ENCODE measurements around the gene SZT2.

The SZT2 gene

GRCh38 chr1:43442756-43443155 is 53.1 kb downstream of the SZT2 start:
- TF ChIP-seq SNAI2 (CRISPR knock-in tag; IDR thresholded peaks at IDR 0.05) (no peak), GLIS3 (CRISPR knock-in tag; IDR thresholded peaks at IDR 0.05) (no peak), ISL1 (CRISPR knock-in tag; IDR thresholded peaks at IDR 0.05) (no peak), RARB (CRISPR knock-in tag; IDR thresholded peaks at IDR 0.05) (no peak), TCF4 (CRISPR knock-in tag; IDR thresholded peaks at IDR 0.05; ENCODE audit: borderline replicate concordance) (no peak), ZFP30 (CRISPR knock-in tag; IDR thresholded peaks at IDR 0.05) (no peak), ESRRG (CRISPR knock-in tag; IDR thresholded peaks at IDR 0.05) (no peak), POU6F1 (CRISPR knock-in tag; IDR thresholded peaks at IDR 0.05; ENCODE audit: borderline replicate concordance, low read depth) (no peak), TOX (CRISPR knock-in tag; IDR thresholded peaks at IDR 0.05; ENCODE audit: borderline replicate concordance) (no peak), ZNF8 (CRISPR knock-in tag; IDR thresholded peaks at IDR 0.05) (no peak), ZNF70 (CRISPR knock-in tag; IDR thresholded peaks at IDR 0.05) (no peak)
- TF ChIP-seq, protein P1, sequence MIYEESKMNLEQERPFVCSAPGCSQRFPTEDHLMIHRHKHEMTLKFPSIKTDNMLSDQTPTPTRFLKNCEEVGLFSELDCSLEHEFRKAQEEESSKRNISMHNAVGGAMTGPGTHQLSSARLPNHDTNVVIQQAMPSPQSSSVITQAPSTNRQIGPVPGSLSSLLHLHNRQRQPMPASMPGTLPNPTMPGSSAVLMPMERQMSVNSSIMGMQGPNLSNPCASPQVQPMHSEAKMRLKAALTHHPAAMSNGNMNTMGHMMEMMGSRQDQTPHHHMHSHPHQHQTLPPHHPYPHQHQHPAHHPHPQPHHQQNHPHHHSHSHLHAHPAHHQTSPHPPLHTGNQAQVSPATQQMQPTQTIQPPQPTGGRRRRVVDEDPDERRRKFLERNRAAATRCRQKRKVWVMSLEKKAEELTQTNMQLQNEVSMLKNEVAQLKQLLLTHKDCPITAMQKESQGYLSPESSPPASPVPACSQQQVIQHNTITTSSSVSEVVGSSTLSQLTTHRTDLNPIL (CRISPR knock-in tag; IDR thresholded peaks at IDR 0.05; ENCODE audit: low read depth) = no peak
- TF ChIP-seq, protein P2, sequence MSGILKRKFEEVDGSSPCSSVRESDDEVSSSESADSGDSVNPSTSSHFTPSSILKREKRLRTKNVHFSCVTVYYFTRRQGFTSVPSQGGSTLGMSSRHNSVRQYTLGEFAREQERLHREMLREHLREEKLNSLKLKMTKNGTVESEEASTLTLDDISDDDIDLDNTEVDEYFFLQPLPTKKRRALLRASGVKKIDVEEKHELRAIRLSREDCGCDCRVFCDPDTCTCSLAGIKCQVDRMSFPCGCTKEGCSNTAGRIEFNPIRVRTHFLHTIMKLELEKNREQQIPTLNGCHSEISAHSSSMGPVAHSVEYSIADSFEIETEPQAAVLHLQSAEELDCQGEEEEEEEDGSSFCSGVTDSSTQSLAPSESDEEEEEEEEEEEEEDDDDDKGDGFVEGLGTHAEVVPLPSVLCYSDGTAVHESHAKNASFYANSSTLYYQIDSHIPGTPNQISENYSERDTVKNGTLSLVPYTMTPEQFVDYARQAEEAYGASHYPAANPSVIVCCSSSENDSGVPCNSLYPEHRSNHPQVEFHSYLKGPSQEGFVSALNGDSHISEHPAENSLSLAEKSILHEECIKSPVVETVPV (CRISPR knock-in tag; IDR thresholded peaks at IDR 0.05) = no peak
- TF ChIP-seq, protein P3, sequence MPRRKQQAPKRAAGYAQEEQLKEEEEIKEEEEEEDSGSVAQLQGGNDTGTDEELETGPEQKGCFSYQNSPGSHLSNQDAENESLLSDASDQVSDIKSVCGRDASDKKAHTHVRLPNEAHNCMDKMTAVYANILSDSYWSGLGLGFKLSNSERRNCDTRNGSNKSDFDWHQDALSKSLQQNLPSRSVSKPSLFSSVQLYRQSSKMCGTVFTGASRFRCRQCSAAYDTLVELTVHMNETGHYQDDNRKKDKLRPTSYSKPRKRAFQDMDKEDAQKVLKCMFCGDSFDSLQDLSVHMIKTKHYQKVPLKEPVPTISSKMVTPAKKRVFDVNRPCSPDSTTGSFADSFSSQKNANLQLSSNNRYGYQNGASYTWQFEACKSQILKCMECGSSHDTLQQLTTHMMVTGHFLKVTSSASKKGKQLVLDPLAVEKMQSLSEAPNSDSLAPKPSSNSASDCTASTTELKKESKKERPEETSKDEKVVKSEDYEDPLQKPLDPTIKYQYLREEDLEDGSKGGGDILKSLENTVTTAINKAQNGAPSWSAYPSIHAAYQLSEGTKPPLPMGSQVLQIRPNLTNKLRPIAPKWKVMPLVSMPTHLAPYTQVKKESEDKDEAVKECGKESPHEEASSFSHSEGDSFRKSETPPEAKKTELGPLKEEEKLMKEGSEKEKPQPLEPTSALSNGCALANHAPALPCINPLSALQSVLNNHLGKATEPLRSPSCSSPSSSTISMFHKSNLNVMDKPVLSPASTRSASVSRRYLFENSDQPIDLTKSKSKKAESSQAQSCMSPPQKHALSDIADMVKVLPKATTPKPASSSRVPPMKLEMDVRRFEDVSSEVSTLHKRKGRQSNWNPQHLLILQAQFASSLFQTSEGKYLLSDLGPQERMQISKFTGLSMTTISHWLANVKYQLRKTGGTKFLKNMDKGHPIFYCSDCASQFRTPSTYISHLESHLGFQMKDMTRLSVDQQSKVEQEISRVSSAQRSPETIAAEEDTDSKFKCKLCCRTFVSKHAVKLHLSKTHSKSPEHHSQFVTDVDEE (CRISPR knock-in tag; IDR thresholded peaks at IDR 0.05) = no peak
- no peak for ATAC-seq

DNA sequence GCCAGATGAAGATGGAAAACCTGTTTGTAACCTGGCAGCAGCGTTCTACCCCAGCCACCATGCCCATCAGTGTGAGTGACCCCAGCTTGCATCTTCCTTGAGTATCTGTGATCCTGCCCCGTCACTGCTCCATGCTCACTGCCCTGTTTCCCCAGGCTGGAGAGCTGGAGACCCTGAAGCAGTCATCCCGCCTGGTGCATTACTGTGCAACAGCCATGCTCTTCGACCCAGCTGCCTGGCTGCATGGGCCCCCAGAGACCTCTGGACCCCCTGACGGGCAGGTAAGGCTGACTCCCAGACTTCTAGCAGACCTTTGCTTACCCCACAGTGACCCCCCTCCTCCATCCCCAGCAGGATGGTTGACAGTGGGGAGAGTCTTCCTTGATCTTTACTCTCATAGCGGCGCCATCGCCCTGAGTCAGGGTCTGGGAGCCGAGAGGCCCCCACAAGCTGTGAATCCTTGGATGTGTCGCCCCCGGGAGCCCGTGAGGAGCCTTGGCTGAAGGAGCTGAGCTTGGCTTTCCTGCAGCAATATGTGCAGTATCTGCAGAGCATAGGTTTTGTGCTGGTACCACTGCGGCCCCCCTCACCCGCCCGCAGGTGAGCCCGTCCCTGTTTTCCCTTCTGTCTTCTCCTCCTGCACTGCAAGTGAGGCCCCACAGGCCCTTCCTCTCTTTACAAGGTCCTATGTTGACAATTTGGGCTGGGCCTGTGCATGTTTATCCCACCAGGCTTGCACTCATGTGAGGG is 53.7 kb downstream of the SZT2 start:
- ATAC-seq = no peak

GRCh38 chr1:43444151-43444828 is 54.6 kb downstream of the SZT2 start:
- no peak for TF ChIP-seq ESRRG (CRISPR knock-in tag; IDR thresholded peaks at IDR 0.05)
- no peak for TF ChIP-seq ZC3H10 (CRISPR knock-in tag; IDR thresholded peaks at IDR 0.05)
- TF ChIP-seq ZNF8 (CRISPR knock-in tag; IDR thresholded peaks at IDR 0.05) = no peak
- no peak for TF ChIP-seq ARNTL (CRISPR knock-in tag; IDR thresholded peaks at IDR 0.05; ENCODE audit: borderline replicate concordance, low read depth)
- TF ChIP-seq ZFP30 (CRISPR knock-in tag; IDR thresholded peaks at IDR 0.05) = no peak
- TF ChIP-seq BACH2 (CRISPR knock-in tag; IDR thresholded peaks at IDR 0.05; ENCODE audit: borderline replicate concordance) = no peak
- TF ChIP-seq ISL1 (CRISPR knock-in tag; IDR thresholded peaks at IDR 0.05) = no peak
- TF ChIP-seq ZFP3 (CRISPR knock-in tag; IDR thresholded peaks at IDR 0.05) = no peak
- TF ChIP-seq OSR1 (CRISPR knock-in tag; IDR thresholded peaks at IDR 0.05) = no peak
- TF ChIP-seq PATZ1 (CRISPR knock-in tag; IDR thresholded peaks at IDR 0.05; ENCODE audit: borderline replicate concordance) = no peak
- no peak for ATAC-seq

More for the DNA sequence above, 53.7 kb downstream of the SZT2 start:
- TF ChIP-seq, protein P1 (CRISPR knock-in tag; IDR thresholded peaks at IDR 0.05; ENCODE audit: low read depth) = no peak
